NCI-H1417 (cell line): ENCODE results near the gene SHISA7.

Experiments used
- DNase-seq, 3 experiments: peaks; one replicate each; lab custom pipeline; 2025; lab: John Stamatoyannopoulos, UW

Gene SHISA7

GRCh38 chr19:55482156-55482961, 39.3 kb upstream of the SHISA7 start:
- DNase-seq, result no peak

- no peak for DNase-seq
Measured at GRCh38 chr19:55481794-55482155, 38.7 kb upstream of the SHISA7 start.

GRCh38 chr19:55481148-55481793, 38.2 kb upstream of the SHISA7 start:
- no peak for DNase-seq

GRCh38 chr19:55479451-55480230, 36.5 kb upstream of the SHISA7 start:
- DNase-seq, result no peak

GRCh38 chr19:55479045-55479444, 35.9 kb upstream of the SHISA7 start:
- DNase-seq, result no peak

- no peak for DNase-seq
Measured at GRCh38 chr19:55478364-55478763, 35.3 kb upstream of the SHISA7 start.

- no peak for DNase-seq
Measured at GRCh38 chr19:55477905-55478304, 34.8 kb upstream of the SHISA7 start.

GRCh38 chr19:55476100-55476775, 33.1 kb upstream of the SHISA7 start, which contains the start of gene ZNF628:
ZNF628 (plus strand) TSS chr19:55476617; CDS start chr19:55479911, 3,294 bp downstream.
- DNase-seq, result peak; percentile 97 to 99 (median 98)

GRCh38 chr19:55474269-55475265, 31.5 kb upstream of the SHISA7 start:
- DNase-seq, result no peak

- no peak for DNase-seq
Measured at GRCh38 chr19:55473225-55474012, 30.3 kb upstream of the SHISA7 start.

- no peak for DNase-seq
Measured at GRCh38 chr19:55472463-55472862, 29.4 kb upstream of the SHISA7 start.

GRCh38 chr19:55471266-55471665, 28.2 kb upstream of the SHISA7 start:
- no peak for DNase-seq

- DNase-seq, result no peak
Measured at GRCh38 chr19:55468054-55468393, 24.9 kb upstream of the SHISA7 start.

- peak in 1 of 3 experiments; percentile 40 for DNase-seq
Measured at GRCh38 chr19:55467236-55468053, 24.3 kb upstream of the SHISA7 start.

- no peak for DNase-seq
Measured at GRCh38 chr19:55466241-55466614, 23.1 kb upstream of the SHISA7 start.

- DNase-seq, result no peak
Measured at GRCh38 chr19:55465460-55466240, 22.6 kb upstream of the SHISA7 start.

- peak in 2 of 3 experiments; percentile 57 to 82 for DNase-seq
Measured at GRCh38 chr19:55464662-55465054, 21.6 kb upstream of the SHISA7 start, which contains the start of gene C19orf85. C19orf85 (minus strand) TSS chr19:55464751; CDS start chr19:55464554, 197 bp downstream.

GRCh38 chr19:55464039-55464661, 21.1 kb upstream of the SHISA7 start:
- no peak for DNase-seq
